Activated CD4-positive, CD25-positive, alpha-beta regulatory T cell treated with anti-CD3 and anti-CD28 coated beads, Interleukin-2, amount 50 U/mL, for 24 hours (primary cell): ENCODE measurements around the gene NXPH2.
"Not testable (repeated sequence)": the region's sequence is repeated elsewhere in the genome, so short reads cannot be mapped to it uniquely, and the experiment has no call there.

ENCODE experiments used
- ATAC-seq, 2 donors: fragments of 150-1000 bp; cut with Tn5 transposase; one replicate each; pipeline ENCODE4 v1.10.0; 2021; ENCODE audit warnings: mild to moderate bottlenecking in 1 of 2, moderate library complexity in 1 of 2

Gene NXPH2

DNA sequence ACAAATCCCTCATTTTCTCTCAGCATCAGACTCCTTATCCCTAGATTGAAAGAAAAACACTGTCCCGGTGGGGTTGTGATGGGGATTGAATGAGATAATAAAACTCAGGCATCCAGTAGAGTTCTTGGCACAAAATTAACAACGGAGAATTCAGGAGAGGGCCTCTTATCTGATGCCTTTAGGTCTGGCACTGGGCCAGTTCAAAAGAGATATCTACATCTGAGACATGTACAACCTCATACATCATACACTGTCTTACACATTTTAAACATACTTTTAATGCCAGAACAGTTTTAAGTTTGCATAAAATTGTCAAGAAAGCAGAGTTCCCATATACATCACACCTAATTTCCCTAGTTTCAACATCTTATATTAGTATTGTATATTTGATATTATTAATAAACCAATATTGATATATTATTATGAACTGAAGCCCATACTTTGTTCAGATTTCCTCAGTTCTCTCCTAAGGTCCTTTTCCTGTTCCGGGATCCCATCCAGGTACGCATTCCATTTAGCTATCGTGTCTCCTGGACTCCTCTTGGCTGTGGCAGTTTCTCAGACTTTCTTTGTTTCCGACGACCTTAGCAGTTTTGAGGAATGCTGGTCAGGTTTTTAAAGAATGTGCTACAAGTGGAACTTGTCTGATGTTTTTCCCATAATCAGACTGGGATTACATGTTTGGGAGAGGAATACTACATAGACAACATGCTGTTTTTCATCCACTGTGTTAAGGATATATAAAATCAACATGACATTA is 27.8 kb downstream of the NXPH2 start:
- ATAC-seq, result no peak

DNA sequence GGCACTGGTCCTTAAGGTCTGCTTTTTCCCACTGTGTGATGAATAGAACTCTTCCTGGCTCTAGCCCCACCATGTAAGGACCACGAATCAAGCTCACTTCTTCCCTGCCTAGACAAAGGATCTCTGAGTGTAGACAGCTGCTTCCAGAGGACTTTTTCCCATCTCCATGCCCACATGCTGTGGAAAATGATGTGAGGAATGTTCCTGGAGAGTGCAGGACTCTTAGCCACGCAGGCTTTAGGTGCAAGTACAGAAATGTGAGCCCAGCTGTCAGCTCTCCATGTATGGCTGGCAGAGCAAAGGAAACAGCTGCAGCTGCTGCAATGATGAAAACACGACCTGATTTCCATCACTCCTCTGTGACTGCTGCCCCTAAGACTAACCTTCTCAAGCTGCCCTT is 35.5 kb downstream of the NXPH2 start:
- ATAC-seq, result no peak

DNA sequence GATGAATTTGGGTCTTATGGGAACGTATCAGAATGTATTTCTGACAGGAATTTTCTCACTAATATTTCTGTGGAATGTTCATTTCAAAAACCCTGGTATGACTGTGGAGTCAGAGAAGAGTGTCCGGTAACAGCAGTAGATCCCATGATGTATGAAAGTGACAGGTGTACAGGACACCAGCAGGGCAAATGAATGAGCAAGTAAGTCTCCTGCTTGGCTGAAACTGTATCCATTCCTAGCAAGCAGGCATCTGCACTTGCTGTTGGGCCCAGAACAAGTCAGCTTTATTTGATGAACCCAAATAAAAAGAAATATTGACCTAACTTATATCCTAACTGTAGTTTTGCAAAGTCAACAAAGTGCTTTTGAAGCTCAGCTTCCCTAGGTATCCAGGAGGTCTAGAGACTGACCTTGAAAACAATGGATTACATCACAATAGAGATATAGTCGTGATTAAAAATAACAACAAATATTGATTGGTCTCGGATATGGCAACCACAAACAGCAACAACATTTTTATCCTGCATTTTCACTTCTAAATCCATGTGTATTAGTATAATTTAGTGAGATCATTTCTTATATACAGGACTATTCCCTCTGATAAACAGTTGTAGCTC is 37.6 kb downstream of the NXPH2 start:
- no peak for ATAC-seq

DNA sequence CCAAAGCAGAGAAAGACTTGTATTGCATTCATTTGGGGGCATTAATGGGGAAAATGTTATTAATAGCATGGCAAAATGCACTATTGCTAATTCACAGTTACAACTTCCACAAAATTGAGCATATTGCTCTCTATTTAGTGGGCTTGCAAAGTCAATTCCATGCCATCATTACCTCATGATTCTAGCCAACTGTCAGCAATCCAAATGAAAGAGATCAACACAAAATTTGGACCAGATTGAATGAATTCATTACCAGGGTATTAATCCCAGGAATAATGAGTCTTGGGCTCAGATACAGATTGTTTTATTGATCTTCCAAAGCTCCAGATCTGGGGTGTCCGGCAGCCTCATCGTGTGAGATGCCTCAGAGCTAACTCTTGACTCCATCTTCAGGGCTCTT is 38.3 kb downstream of the NXPH2 start:
- ATAC-seq, result no peak

DNA sequence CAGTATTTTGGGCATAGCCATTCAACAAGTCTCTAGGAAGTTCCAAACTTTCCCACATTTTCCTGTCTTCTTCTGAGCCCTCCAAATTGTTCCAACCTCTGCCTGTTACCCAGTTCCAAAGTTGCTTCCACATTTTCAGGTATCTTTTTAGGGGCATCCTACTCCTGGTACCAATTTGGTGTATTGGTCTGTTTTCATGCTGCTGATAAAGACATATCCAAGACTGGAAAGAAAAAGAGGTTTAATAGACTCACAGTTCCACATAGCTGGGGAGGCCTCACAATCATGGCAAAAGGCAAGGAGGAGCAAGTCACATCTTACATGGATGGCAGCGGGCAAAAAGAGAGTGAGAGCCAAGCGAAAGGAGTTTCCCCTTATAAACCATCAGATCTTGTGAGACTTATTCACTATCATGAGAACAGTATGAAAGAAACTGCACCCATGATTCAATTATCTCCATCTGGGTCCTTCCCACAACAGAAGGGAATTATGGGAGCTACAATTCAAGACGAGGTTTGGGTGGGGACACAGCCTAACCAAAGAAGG is 43.1 kb downstream of the NXPH2 start:
- ATAC-seq, result not testable (repeated sequence)

DNA sequence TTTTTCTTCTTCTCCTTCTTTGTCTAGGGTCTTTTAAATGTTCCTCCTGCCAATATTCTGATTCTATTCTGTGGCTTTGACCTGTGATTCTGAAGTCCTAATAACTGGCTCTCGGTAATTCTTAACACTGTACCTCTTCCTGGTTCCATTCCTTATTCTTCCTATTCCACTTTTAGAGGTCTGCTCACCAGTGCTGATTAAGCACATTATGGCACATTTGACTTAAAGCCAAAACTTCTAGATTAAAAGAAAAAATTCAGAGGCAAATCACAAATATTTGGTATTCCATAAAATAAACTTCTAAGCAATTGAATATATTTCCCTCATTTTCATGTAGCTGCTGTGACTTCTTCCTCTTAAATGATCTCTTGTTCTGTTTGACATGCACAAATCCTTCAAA is 47.5 kb downstream of the NXPH2 start:
- no peak for ATAC-seq

DNA sequence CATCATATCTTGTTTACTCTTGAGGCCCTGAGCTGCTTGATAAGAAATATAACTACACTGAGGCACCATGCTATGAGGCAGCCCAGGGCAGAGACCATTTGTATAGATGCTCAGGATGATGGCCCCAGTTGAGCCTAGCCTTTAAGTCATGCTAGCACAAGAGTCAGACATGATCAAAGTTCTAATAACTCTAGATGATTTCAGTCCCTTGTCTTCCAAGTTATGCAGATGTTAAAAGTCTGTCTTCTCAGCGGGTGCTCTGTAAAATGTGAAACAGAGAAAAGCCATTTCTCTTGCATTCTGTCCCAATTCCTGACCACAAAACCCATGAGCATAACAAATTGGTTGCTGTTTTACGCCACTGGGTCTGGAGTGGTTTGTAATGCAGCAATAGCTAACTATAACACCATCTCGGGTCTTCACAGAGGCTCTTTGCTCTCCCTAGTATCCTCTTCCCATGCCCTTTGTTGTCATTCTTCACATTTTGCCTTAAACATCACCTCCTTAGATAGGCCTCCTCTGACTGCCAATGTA is 49.6 kb downstream of the NXPH2 start:
- ATAC-seq, result no peak

DNA sequence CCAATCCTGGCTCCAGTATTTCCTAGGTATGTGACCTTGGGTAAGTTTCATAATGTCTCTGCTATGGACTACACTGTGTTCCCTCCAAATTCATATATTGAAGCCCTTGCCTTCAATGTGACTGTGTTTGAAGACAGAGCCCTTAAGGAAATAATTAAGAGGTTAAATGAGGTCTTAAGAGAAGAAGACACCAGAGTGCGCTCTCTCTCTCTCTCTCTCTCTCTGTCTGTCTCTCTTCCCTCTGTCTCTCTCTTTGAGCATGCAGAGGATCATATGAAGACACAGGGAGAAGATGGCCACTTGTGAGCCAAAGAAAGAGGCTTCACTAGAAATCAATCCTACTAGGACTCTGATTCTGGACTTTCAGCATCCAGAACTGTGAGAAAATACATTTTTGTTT is 52.2 kb downstream of the NXPH2 start:
- no peak for ATAC-seq

DNA sequence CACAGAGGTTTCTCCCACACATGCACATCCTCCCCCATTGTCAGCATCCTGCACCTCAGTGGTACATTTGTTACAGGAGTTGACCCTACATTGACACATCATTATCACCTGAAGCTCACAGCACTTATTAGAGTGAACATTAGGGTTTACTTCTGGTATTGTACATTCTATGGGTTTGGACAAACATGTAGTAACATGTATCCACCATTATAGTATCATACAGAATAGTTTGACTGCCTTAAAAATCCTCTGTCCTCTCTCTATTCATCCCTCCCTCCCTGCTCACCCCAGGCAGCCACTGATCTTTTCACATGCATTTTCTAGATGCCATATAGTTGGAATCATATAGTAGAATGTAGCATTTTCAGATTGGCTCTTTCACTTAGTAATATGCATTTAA is 53.5 kb downstream of the NXPH2 start:
- no peak for ATAC-seq

DNA sequence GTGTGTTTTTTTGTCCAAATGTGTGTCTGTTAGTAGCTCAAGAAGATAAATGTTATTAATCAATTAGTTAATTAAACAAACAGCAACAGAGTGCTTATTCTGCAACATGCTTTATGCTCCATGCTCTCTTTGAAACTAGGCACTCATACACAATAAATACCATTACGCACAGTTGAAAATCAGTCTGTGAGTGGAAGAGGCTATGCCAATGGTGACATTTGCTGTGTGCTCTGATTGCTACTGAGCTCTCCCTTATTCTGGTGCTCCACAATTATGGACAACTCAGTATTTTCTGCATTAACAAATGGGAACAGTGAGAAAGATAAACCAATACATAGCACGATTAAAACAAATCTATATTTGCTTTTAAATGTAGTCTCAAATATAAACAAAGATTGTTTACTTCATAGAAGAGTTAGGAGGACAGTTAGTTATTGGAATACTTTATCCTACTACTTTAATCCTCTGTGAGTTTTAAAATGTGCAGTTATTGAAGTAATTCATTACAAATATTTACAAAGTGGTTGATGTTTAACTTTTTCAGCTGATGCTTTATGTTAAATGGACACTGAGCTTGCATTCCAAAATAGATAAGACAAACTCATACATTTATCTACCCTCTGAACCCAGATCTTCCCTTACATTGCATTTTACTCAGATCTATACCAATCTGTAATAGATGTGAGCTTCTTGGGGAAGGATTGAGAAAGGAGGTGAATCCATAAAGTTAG is 55.3 kb downstream of the NXPH2 start:
- no peak for ATAC-seq

DNA sequence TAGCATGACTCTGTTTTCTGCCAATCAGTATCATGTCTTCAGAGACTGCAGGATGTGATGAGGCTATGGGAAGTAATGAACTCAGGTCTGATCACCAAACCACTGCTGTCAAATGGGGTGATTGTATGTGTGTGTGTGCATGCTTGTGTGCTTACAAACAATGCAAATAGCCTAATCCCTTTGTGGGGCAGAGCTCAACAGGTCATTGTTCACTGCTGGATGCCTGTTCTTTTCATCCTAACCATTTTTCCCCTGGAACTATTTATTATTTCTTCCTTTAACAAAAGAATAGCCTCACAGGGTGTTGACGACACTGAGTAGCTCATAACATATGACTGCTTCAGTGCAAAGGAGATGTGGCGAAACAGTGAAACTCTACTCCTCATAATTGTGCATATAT is 55.9 kb downstream of the NXPH2 start:
- ATAC-seq, result no peak

DNA sequence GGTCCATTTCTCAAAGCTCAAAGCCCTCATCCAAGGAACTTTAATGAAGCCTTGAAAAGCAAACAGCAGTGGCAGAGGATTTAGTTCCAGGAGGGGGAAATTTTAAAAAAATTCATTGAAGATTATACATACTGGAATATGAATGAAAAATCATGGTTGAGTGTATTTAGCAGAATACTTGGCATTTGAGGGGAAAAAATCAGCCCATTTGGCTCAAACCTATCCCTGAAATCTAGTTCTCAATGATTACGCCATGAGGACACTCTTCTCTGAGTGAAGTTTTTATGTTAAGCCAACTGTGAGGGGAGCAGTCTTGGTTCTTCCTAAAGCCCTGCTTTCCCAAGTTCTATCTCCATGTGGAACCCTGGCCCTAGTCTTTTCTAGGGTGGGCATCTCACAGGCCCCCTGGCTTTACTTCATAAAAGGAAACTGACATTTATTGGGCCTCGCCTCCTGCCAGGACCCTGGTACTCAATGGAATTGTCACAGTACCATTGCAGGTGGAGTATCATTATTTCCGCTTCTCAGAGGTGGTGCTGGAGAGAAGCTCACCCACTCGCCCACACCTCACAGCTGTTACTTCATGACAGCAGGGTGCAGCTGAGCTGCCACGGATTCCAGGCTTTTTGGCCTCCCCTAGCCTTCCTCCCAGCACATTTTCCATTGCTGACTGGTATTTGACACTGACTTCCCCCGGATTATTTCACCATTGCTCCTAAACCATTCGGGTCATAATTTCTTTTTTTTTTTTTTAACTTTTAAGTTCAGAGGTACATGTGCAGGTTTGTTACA is 56.8 kb downstream of the NXPH2 start:
- no peak for ATAC-seq

DNA sequence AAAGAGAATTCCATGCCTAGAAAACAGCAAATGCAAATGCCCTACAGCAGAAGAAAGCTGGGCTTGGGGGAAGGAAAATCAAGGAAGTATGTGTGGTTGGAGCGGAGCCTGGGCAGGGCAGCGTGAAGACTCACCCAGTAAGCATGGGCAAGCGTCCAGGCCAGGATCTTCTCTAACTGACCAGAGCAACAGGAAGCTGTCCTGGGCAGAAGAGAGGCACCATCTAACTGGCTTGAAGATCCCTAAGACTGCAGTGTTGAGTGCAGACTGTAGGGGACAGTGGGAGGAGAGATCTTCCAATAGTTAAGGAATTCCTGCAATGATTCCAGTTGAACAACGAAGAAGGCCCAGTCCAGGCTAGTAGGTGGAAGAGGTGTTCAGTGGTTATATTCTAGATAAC is 57.9 kb downstream of the NXPH2 start:
- ATAC-seq, result no peak

DNA sequence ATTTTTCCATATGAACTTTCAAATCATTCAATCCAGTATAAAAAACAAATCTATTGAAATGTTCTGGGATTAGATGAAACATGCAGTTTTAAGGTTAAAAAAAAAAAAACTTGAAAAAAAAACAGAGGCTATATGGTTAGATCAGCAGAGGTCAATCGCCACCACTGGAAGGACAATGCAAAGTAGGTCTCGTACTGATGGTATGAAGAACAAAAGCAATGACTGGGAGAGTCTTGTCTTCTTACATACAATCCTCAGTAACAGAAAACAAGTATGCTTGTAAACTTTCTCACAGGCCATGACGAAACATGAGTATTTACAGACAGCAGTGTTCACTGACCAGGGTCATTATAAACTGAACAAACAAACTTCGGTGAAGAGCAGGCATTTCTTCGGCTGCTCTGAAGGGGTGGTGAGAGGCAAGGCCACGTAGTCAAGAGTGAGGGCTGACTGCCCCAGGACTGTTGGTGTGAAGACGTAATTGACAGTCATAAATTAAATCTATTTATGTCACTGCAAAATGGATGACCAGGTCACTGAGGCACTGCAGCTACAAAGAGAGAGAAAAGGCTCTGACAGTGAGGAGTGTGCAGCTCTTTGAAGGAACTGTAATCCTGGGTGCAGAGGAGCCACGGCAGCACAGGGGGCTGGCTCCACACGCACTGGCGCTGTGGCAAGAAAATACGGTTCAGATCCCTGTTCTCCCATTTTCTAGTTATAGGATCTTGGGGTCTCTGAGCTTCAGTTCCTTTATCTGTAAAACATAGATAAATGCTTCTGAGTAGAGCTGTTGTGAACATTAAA is 60.0 kb downstream of the NXPH2 start:
- no peak for ATAC-seq

DNA sequence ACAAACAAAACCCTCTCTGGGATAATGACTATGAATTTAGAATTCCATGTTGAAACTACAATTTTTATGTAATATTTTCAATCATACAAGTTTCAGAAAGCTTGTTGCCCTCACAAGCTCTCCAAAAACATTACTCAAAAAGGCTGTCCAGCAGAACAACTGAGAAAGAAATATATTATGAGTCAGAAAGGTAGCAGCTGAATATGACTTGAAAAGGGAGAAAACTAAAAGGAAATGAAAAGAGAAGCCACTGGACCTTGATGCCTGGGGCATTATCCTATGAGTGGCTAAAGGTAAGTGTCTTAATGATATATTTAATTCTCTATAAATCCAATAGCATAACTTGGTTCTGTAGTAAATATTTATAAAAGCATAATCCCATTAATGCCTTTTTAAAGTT is 61.8 kb downstream of the NXPH2 start:
- ATAC-seq, result no peak

DNA sequence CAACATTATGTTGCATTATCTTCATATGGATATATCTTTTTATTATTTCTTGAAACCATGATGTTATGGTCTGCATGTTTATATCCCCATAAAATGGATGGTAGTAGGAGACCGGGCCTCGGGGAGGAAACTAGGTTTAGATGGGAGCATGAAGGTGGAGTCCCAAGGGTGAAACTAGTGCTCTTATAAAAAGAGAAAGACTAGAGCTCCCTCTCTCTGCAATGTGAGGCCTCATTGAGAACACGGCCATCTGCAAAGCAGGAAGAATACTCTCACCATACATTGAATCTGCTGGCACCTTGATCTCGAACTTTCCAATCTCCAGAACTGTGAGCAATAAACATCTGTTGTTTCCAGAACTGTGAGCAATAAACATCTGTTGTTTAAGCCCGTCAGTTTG is 64.0 kb downstream of the NXPH2 start:
- no peak for ATAC-seq

DNA sequence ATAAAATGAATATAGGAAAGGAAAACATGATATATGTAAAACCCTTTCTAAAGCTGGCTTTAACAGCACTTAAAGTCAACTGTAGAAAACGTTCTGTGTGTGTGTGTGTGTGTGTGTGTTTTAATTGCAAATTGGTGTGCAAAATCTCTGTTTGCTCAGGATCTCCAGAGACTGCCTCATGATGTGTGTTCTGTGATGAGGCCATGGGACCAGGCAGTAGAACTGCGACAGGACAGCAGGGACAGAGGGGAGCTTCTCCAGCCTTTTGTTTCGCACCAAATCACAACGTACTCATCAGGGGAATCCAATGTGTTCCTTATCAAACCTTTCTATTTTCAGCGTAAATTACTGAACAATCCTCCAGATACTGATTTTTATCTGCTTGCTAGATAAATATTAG is 66.7 kb downstream of the NXPH2 start:
- ATAC-seq, result no peak

DNA sequence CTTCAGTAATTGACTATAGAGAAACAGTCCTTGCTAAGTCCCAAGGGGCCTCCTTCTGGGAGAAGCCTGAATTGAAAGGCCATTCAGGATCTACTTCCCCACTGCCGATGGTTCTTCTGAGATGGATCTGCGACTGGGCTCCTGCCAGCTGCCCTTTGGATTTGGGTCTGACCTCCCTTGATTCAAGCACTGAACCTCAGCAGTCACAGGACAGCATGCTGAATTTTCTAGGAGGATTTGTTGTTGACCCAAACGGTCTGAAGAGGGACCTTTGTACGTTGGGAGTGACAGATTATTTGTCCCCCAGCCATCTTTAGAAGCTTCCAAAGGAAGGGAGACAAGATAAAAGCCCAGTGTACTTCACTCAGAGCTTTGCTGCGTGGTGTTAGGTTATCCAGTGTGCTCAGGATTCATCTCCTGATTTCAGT is 67.1 kb downstream of the NXPH2 start:
- no peak for ATAC-seq

DNA sequence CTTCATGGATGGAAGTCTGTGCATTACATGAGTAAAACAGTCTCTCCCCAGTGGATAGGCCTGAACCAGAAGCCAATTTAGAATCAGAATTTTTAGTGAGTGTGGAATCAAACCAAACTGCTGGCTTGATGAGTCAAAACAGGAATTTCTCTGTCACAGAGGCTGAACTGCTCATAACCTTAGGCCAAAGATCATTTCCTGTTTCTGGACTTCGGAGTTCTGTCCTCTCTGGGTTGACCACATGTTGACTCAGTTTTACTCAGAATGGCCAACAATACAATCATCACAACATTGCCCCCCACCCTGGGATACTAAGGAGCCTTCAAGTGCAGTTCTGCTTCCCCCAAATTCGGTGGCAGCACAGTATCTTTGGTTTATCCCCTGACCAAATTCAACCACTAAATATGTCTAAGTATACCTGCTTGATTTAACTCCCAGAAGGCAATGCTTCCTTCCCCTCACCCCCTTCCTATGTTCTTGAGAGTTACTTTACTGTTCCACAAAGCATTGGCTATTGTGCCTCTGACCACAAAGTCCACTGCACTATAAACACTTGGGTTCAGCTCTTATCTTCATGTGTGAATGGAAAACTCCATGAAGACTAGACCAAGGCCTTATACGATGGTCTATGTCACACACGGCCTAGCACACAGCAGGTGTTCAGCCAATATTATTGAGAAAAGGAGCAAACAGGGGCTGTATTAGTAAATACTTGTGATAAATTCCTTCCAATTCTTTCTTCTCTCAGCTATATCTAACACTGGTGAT is 67.8 kb downstream of the NXPH2 start:
- no peak for ATAC-seq

DNA sequence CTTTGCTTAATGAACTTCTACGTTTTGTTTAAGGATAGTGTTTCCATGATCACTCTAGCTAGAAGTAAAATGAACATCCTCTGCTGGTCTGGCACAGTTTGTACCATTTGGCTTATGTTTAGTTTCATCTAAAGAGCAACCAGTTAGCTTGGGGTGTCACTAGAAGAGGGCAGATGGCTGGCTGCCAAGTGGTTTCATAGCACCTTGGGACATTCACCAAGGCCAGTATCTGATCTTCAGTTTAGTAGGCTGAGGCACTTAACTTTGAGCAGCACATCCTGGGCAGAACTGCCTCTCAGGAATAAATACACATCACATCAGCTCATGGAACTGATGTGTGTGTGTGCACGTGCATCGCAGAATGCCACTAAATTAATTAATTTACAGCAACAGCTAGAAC is 68.4 kb downstream of the NXPH2 start:
- no peak for ATAC-seq

DNA sequence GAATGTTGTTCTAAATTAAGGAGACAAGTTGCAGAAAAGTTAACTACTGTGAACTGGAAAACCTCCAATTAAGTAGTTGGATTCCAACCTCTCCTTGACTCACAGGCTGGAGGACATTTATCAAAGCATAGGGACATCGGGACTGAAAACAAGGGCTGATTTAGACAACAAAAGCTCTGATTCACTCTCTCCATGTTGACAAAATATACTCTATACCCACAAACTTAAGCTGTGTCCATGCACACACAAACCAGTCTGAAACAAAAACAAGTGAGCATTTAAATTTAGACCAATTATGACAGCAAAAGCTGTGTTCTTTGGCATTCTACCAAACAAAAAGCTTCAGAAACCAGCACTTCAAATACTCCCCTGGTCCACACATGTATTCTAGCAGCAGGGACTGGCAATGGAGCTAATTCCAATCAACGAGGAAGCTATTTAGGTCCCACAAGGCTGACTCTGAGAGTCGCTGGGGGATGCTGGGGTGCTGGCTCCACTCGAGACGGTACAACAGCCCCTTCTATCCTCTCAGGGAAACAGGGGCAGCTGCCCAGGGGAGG is 71.4 kb downstream of the NXPH2 start:
- ATAC-seq, result no peak
